GM18519 (cell line): ENCODE data around the gene FAM3B.

Experiments used
- ATAC-seq: cut with Tn5 transposase; IDR thresholded peaks from one replicate; pipeline ENCODE4 v1.9.1; 2021; ENCODE audit warnings: mild to moderate bottlenecking, moderate library complexity; ENCODE audit not compliant: unreplicated experiment, low FRiP score

The FAM3B gene

GRCh38 chr21:41388259-41388658 lies 71.7 kb downstream of the FAM3B start:
- ATAC-seq: no peak

GRCh38 chr21:41390043-41390639 lies 73.5 kb downstream of the FAM3B start:
- ATAC-seq: no peak

- ATAC-seq: no peak
Measured at GRCh38 chr21:41393876-41394465, 77.4 kb downstream of the FAM3B start.

- no peak for ATAC-seq
Measured at GRCh38 chr21:41396558-41397075, 80.0 kb downstream of the FAM3B start.

- no peak for ATAC-seq
Measured at GRCh38 chr21:41397471-41397891, 80.9 kb downstream of the FAM3B start.

GRCh38 chr21:41398251-41398650 lies 81.7 kb downstream of the FAM3B start:
- no peak for ATAC-seq

GRCh38 chr21:41398831-41399230 lies 82.2 kb downstream of the FAM3B start:
- ATAC-seq: no peak

- no peak for ATAC-seq
Measured at GRCh38 chr21:41399246-41399800, 82.7 kb downstream of the FAM3B start.

- no peak for ATAC-seq
Measured at GRCh38 chr21:41402231-41402630, 85.6 kb downstream of the FAM3B start.

GRCh38 chr21:41402796-41403195 lies 86.2 kb downstream of the FAM3B start:
- ATAC-seq: no peak

- ATAC-seq: no peak
Measured at GRCh38 chr21:41403331-41403730, 86.7 kb downstream of the FAM3B start.

GRCh38 chr21:41403966-41404365 lies 87.4 kb downstream of the FAM3B start:
- no peak for ATAC-seq

- no peak for ATAC-seq
Measured at GRCh38 chr21:41405321-41405720, 88.7 kb downstream of the FAM3B start.

- ATAC-seq: no peak
Measured at GRCh38 chr21:41406340-41406739, 89.7 kb downstream of the FAM3B start.
